NCI-H1436 (cell line): ENCODE data around the gene TREML2.

Experiments used
- DNase-seq: peaks from one replicate; lab custom pipeline; 2025; lab: John Stamatoyannopoulos, UW

Gene TREML2

GRCh38 chr6:41176189-41176588, 24.8 kb downstream of the TREML2 start:
- DNase-seq, result no peak

GRCh38 chr6:41175084-41175483, 25.9 kb downstream of the TREML2 start:
- no peak for DNase-seq

GRCh38 chr6:41174610-41175009, 26.3 kb downstream of the TREML2 start:
- DNase-seq, result no peak

- DNase-seq, result no peak
Measured at GRCh38 chr6:41171908-41172307, 29.0 kb downstream of the TREML2 start.

GRCh38 chr6:41170547-41171160, 30.3 kb downstream of the TREML2 start:
- no peak for DNase-seq

- DNase-seq, result no peak
Measured at GRCh38 chr6:41167173-41167963, 33.6 kb downstream of the TREML2 start.

- DNase-seq, result no peak
Measured at GRCh38 chr6:41164551-41165120, 36.3 kb downstream of the TREML2 start.

GRCh38 chr6:41163419-41163717, 37.6 kb downstream of the TREML2 start:
- DNase-seq, result no peak

- no peak for DNase-seq
Measured at GRCh38 chr6:41162687-41163418, 38.1 kb downstream of the TREML2 start, which contains the start of gene TREM2. TSS of gene TREM2 (minus strand) at chr6:41163116. CDS start at chr6:41163082, 34 bp downstream.

GRCh38 chr6:41161851-41162552, 38.9 kb downstream of the TREML2 start:
- DNase-seq, result no peak

GRCh38 chr6:41161380-41161779, 39.6 kb downstream of the TREML2 start:
- no peak for DNase-seq

- no peak for DNase-seq
Measured at GRCh38 chr6:41160933-41161332, 40.0 kb downstream of the TREML2 start.

- DNase-seq, result peak; percentile 70
Measured at GRCh38 chr6:41159415-41160082, 41.4 kb downstream of the TREML2 start.

- DNase-seq, result no peak
Measured at GRCh38 chr6:41157323-41157722, 43.6 kb downstream of the TREML2 start.

- DNase-seq, result no peak
Measured at GRCh38 chr6:41156771-41157170, 44.2 kb downstream of the TREML2 start.

GRCh38 chr6:41156001-41156400, 44.9 kb downstream of the TREML2 start:
- no peak for DNase-seq

- no peak for DNase-seq
Measured at GRCh38 chr6:41155132-41155805, 45.7 kb downstream of the TREML2 start.

GRCh38 chr6:41153992-41154625, 46.8 kb downstream of the TREML2 start, which contains the start of gene TREML1:
TSS of gene TREML1 (minus strand) at chr6:41154347. CDS start at chr6:41154288, 59 bp downstream.
- DNase-seq, result no peak

GRCh38 chr6:41153451-41153850, 47.5 kb downstream of the TREML2 start:
- no peak for DNase-seq

- DNase-seq, result no peak
Measured at GRCh38 chr6:41150671-41151070, 50.3 kb downstream of the TREML2 start.
